Right lobe of liver (tissue), 4 donors: ENCODE measurements around the gene OR10J5.

ENCODE experiments used
- CTCF ChIP-seq, 4 donors: fragments of 200-600 bp in 3 of 4; fragments of 450-650 bp in 1 of 4; IDR thresholded peaks; one replicate each; pipeline versions ENCODE4 v1.5.1 to v1.8.0; 2016 to 2022; ENCODE audit warnings: antibody characterized with exemption in 4 of 4, mild to moderate bottlenecking in 2 of 4
- POLR2A ChIP-seq: fragments of 450-650 bp; IDR thresholded peaks from one replicate; pipeline ENCODE4 v1.6.1; 2017; ENCODE audit warnings: antibody characterized with exemption, mild to moderate bottlenecking
- donor health status: DM: no; HTN: no; CAD: no.
- donor health status: DM: no; HTN: no; CAD: no.
- donor health status: DM: no; HTN: yes; CAD: no.

GRCh38 chr1:159554261-159554660 is 18.5 kb upstream of the OR10J5 start:
- no peak for TF ChIP-seq CTCF (IDR thresholded peaks at IDR 0.05)
- TF ChIP-seq POLR2A: no peak
